GM18507 (cell line): ENCODE measurements around the gene STIP1.

Experiments used
- DNase-seq: peaks from one replicate; pipeline ENCODE4 v3.0.0; 2011; ENCODE audit warnings: low read depth; ENCODE audit not compliant: insufficient read length; ENCODE audit errors: extremely low spot score
- FAIRE-seq: peaks from 2 replicates; lab custom pipeline; 2011; peaks lifted over from hg19 to GRCh38; lab: Jason Lieb, UNC

STIP1 gene

GRCh38 chr11:64232182-64232966, 46.4 kb downstream of the STIP1 start:
- no peak for FAIRE-seq
- no peak for DNase-seq

GRCh38 chr11:64232967-64233315, 47.0 kb downstream of the STIP1 start:
- no peak for FAIRE-seq
- DNase-seq = no peak

GRCh38 chr11:64233913-64234586, 48.1 kb downstream of the STIP1 start, which contains the start of gene VEGFB:
TSS of gene VEGFB (plus strand) at chr11:64234584. CDS start at chr11:64234834, 250 bp downstream.
- peak; percentile 21 for FAIRE-seq
- DNase-seq = no peak

GRCh38 chr11:64234647-64235379, 48.8 kb downstream of the STIP1 start:
- DNase-seq (no peak), FAIRE-seq (peak; percentile 39)

DNA sequence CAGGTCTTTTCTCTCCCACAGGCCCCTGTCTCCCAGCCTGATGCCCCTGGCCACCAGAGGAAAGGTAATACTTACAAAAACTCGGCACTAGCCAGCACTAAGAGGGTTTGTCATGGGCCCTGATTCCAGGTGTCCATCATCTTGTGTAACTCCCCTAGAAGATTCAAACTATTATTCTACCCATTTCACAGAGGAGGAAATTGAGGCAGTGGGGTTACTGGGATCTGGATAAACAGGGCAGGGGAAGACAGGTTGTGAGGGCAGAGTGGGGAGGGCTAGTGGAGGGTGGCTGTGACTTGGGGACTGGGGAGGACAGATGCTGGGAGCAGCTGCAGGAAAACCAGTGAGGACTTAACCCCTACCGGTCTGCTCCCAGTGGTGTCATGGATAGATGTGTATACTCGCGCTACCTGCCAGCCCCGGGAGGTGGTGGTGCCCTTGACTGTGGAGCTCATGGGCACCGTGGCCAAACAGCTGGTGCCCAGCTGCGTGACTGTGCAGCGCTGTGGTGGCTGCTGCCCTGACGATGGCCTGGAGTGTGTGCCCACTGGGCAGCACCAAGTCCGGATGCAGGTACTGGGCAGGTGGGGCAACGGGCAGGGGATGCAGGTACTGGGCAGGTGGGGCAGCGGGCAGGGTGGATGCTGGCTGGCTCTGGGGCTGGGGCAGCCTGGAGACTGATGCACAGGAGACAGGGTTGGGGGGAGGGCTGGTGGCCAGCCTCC, 49.6 kb downstream of the STIP1 start:
- DNase-seq (no peak), FAIRE-seq (no peak)

GRCh38 chr11:64237484-64237951, 51.5 kb downstream of the STIP1 start:
- DNase-seq = no peak
- FAIRE-seq = no peak

DNA sequence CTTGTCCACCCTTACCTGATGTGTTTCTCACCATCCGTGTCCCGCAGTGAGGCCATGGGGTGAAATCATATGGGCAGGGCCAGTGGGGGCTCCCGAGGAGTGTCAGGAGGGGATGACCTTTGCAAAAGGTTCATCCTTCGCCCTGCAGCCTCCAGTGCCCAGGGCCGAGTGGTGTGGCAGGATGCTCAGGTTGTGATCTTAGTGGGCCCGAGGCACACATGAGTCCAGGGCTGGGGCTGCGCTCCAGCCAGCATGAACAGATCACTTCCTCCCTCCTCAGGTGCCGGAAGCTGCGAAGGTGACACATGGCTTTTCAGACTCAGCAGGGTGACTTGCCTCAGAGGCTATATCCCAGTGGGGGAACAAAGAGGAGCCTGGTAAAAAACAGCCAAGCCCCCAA, 52.1 kb downstream of the STIP1 start:
- no peak for FAIRE-seq
- no peak for DNase-seq

- DNase-seq (no peak), FAIRE-seq (no peak)
Observed at GRCh38 chr11:64238999-64239398, 53.0 kb downstream of the STIP1 start.

- no peak for DNase-seq
- peak; percentile 61 for FAIRE-seq
Observed at GRCh38 chr11:64239662-64240434, 53.9 kb downstream of the STIP1 start.

DNA sequence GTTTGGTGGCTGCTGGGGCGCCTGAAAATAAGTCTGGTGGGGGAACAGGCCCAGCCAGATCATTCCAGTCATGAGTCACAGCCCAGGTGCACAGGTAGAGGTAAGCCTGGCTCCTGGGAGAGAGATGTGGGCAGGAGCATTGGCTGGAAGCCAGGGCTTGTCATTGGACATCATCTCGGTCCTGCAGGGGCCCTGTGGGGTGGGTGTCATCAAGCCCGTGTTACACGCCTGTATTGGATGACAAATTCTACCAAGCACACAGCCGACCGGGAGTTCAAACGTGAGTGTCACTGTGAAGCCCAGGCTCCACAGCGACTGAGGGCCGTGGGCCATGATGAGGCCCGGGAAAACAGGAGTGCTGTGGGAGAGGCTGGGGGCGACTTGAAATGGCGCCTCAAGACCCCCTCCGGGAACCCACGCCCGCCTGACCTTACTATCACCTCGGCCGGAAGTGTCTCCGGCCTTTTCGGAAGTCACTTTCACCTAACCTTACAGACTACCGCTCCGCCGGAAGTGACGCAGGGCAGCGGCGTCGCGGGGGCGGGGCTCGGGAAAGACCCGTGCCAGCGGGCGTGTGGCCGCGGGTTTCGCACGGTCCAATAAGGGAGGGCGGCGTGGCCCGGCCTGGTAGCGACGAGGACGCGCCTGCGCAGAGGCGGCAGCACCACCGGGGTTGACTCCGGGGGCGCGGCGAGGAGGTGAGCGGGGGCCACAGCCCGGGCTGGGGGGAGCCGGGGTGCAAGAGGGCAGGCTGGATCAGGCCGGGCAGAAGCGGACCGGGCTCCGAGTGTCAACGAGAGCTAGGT, 54.7 kb downstream of the STIP1 start, which contains the start of gene FKBP2:
TSS of gene FKBP2 (plus strand) at position 661 of the 806 bp plus-strand sequence. CDS start 1,293 bp downstream, outside the sequence.
- peak; percentile 91 for FAIRE-seq
- peak; percentile 88 for DNase-seq

GRCh38 chr11:64241241-64241490, 55.2 kb downstream of the STIP1 start:
- DNase-seq (peak; percentile 81), FAIRE-seq (no peak)

- FAIRE-seq (no peak), DNase-seq (no peak)
Observed at GRCh38 chr11:64241491-64242374, 55.8 kb downstream of the STIP1 start.

- FAIRE-seq (no peak), DNase-seq (no peak)
Observed at GRCh38 chr11:64243236-64243854, 57.4 kb downstream of the STIP1 start.

DNA sequence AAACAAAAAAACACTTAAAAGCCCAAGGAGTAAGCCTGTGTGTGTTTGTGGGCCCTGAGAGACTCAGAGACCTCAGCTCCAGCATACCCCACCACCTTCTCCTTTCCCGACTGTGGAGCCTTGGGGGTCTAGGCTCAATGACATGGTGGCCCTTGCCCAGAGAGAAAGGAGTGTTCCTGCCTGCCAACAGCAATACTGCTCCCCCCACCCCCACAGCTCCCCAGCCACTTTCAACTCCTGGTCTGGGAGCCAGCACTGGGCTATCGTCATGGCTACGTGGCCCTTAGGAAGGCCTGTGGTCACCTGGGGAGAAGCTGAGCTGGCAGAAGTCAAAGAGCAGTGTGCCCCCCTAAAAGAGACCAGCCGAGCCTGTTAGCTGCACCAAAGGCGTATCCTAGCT, 58.1 kb downstream of the STIP1 start:
- no peak for DNase-seq
- no peak for FAIRE-seq

- no peak for FAIRE-seq
Observed at GRCh38 chr11:64244966-64245365, 59.0 kb downstream of the STIP1 start.

GRCh38 chr11:64245401-64245796, 59.4 kb downstream of the STIP1 start:
- FAIRE-seq (no peak), DNase-seq (no peak)

More at GRCh38 chr11:64244966-64245365, 59.0 kb downstream of the STIP1 start:
- no peak for DNase-seq
